GM18502 (cell line): ENCODE measurements around the gene RAB30.

Experiments
- ATAC-seq: cut with Tn5 transposase; IDR thresholded peaks from one replicate; pipeline ENCODE4 v1.9.1; 2021; ENCODE audit warnings: mild to moderate bottlenecking; ENCODE audit not compliant: unreplicated experiment, poor library complexity

The RAB30 gene

GRCh38 chr11:83044958-83045712 lies 26.6 kb downstream of the RAB30 start:
- ATAC-seq = peak; percentile 90

- no peak for ATAC-seq
Measured at GRCh38 chr11:83042964-83043711, 28.6 kb downstream of the RAB30 start.

GRCh38 chr11:83041126-83041525 lies 30.6 kb downstream of the RAB30 start:
- ATAC-seq = no peak

GRCh38 chr11:83039566-83039965 lies 32.1 kb downstream of the RAB30 start:
- no peak for ATAC-seq

- no peak for ATAC-seq
Measured at GRCh38 chr11:83037877-83038276, 33.8 kb downstream of the RAB30 start.

GRCh38 chr11:83036701-83037100 lies 35.0 kb downstream of the RAB30 start:
- no peak for ATAC-seq

GRCh38 chr11:83035070-83035854 lies 36.4 kb downstream of the RAB30 start:
- peak; percentile 68 for ATAC-seq

GRCh38 chr11:83034673-83035014 lies 37.1 kb downstream of the RAB30 start:
- ATAC-seq = peak; percentile 39

- ATAC-seq = peak; percentile 31
Measured at GRCh38 chr11:83033972-83034672, 37.6 kb downstream of the RAB30 start.

GRCh38 chr11:83033371-83033770 lies 38.3 kb downstream of the RAB30 start:
- ATAC-seq = no peak

- ATAC-seq = no peak
Measured at GRCh38 chr11:83031127-83031526, 40.6 kb downstream of the RAB30 start.

GRCh38 chr11:83027794-83028193 lies 43.9 kb downstream of the RAB30 start:
- ATAC-seq = no peak

GRCh38 chr11:83027289-83027688 lies 44.4 kb downstream of the RAB30 start:
- ATAC-seq = no peak

- ATAC-seq = no peak
Measured at GRCh38 chr11:83026229-83026628, 45.5 kb downstream of the RAB30 start.

GRCh38 chr11:83025267-83025704 lies 46.4 kb downstream of the RAB30 start:
- ATAC-seq = no peak

GRCh38 chr11:83024270-83024854 lies 47.3 kb downstream of the RAB30 start:
- ATAC-seq = no peak

GRCh38 chr11:83023410-83023809 lies 48.3 kb downstream of the RAB30 start:
- ATAC-seq = no peak

GRCh38 chr11:83021780-83022125 lies 49.9 kb downstream of the RAB30 start:
- ATAC-seq = no peak

GRCh38 chr11:83020942-83021779 lies 50.5 kb downstream of the RAB30 start:
- no peak for ATAC-seq
